ENCODE data around the gene STARD9.

Gene STARD9

GRCh38 chr15:42575188-42576039 is at the start of gene STARD9:
Gene STARD9 (plus strand): TSS chr15:42575606. CDS start chr15:42575716, 110 bp downstream.
- no peak within 1 kb of the TSS for H3K9ac ChIP-seq
- no peak for TF ChIP-seq CTCF (IDR thresholded peaks at IDR 0.05)
- peak within 1 kb of the TSS; percentile 43 for H3K4me3 ChIP-seq (ENCODE audit: low read depth, low read length)
- H3K9me3 ChIP-seq (ENCODE audit: control insufficient read depth, low read length), result no peaks in the 10 kb centered on the region
- peak within 1 kb of the TSS; percentile 75 for H2AFZ ChIP-seq
- no peaks in the 10 kb centered on the region for H3K79me2 ChIP-seq
- no peaks in the 10 kb centered on the region for H3K27me3 ChIP-seq (ENCODE audit: control insufficient read depth, insufficient read depth, low read length)
- H3K36me3 ChIP-seq (ENCODE audit: control insufficient read depth, insufficient read depth, low read length), result no peaks in the 10 kb centered on the region
- H3K4me1 ChIP-seq, result no peaks in the 10 kb centered on the region
- no peak within 1 kb of the TSS for H3K27ac ChIP-seq
- peak within 1 kb of the TSS; percentile 83 for H3K4me2 ChIP-seq (ENCODE audit: low read length)

GRCh38 chr15:42528970-42529369 is 46.4 kb upstream of the STARD9 start:
- H3K27me3 ChIP-seq (ENCODE audit: control insufficient read depth, insufficient read depth, low read length), result no peaks in the 10 kb centered on the region
- no peaks in the 10 kb centered on the region for H3K79me2 ChIP-seq
- H3K36me3 ChIP-seq (ENCODE audit: control insufficient read depth, insufficient read depth, low read length), result no peaks in the 10 kb centered on the region
- H3K4me1 ChIP-seq, result no peaks in the 10 kb centered on the region
- H3K4me3 ChIP-seq (ENCODE audit: low read depth, low read length), result no peak overlapping the region
- no peak overlapping the region for H2AFZ ChIP-seq
- no peak overlapping the region for H3K9ac ChIP-seq
- no peak for TF ChIP-seq CTCF (IDR thresholded peaks at IDR 0.05)
- H3K9me3 ChIP-seq (ENCODE audit: control insufficient read depth, low read length), result no peaks in the 10 kb centered on the region
- H3K4me2 ChIP-seq (ENCODE audit: low read length), result no peak overlapping the region
- H3K27ac ChIP-seq, result no peak overlapping the region

- no peak for TF ChIP-seq CTCF (IDR thresholded peaks at IDR 0.05)
- Histone ChIP-seq H2AFZ (no peak overlapping the region), H3K79me2 (no peaks in the 10 kb centered on the region), H3K4me2 (ENCODE audit: low read length) (no peak overlapping the region), H3K27me3 (ENCODE audit: control insufficient read depth, insufficient read depth, low read length) (no peaks in the 10 kb centered on the region), H3K9ac (no peak overlapping the region), H3K36me3 (ENCODE audit: control insufficient read depth, insufficient read depth, low read length) (no peaks in the 10 kb centered on the region), H3K4me1 (no peaks in the 10 kb centered on the region), H3K4me3 (ENCODE audit: low read depth, low read length) (no peak overlapping the region), H3K9me3 (ENCODE audit: control insufficient read depth, low read length) (no peaks in the 10 kb centered on the region), H3K27ac (no peak overlapping the region)
Measured at GRCh38 chr15:42533246-42533645, 42.2 kb upstream of the STARD9 start.

DNA sequence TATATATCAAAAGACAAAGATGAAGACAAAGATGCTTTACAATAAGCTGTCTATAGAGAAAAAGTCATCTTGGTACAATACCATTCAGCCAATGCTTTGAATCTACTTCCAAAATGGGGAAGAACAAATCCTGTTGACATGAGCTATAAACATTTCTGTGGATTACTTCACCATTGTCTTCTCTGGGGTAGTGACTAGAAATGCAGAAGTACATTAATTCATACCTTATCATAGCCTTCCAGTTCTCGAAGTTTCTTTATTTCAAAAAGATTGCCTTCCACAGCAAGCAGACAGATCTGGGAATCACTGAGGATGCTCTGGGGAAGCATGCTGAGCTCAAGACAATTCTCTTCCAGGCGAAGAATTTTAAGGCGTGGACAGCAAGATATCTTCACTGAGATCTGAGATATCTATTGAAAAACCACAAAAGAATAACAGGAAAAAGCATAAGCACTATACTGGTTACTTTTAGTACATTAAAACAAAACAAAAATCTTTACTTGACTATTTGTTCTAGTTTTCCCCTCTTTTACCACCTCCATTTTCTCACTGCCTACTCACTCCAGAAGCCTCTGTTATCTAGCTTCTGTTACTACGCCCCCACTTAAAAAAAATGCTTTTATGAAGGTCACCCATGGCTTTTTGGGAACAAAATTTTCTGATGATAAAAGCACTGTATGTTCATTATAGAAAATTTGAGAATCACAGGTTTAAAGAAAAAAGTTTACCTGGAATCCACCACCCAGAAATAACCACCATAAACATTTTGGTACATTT is 30.4 kb upstream of the STARD9 start:
- Histone ChIP-seq H3K4me2 (ENCODE audit: low read length) (no peak overlapping the region), H3K79me2 (peaks cover 3% of the 10 kb centered on the region), H3K36me3 (ENCODE audit: control insufficient read depth, insufficient read depth, low read length) (no peaks in the 10 kb centered on the region), H3K9me3 (ENCODE audit: control insufficient read depth, low read length) (no peaks in the 10 kb centered on the region), H3K4me1 (peaks cover 2% of the 10 kb centered on the region), H3K9ac (no peak overlapping the region), H2AFZ (no peak overlapping the region), H3K27me3 (ENCODE audit: control insufficient read depth, insufficient read depth, low read length) (no peaks in the 10 kb centered on the region), H3K4me3 (ENCODE audit: low read depth, low read length) (no peak overlapping the region), H3K27ac (no peak overlapping the region)
- TF ChIP-seq CTCF (IDR thresholded peaks at IDR 0.05), result no peak
